Measurements from ENCODE around the gene RBM26. TPM values are rescaled to one million over a fixed set of nuclear protein-coding genes. Genes with fewer than 3 reads are reported as not detected.

Gene RBM26, protein sequence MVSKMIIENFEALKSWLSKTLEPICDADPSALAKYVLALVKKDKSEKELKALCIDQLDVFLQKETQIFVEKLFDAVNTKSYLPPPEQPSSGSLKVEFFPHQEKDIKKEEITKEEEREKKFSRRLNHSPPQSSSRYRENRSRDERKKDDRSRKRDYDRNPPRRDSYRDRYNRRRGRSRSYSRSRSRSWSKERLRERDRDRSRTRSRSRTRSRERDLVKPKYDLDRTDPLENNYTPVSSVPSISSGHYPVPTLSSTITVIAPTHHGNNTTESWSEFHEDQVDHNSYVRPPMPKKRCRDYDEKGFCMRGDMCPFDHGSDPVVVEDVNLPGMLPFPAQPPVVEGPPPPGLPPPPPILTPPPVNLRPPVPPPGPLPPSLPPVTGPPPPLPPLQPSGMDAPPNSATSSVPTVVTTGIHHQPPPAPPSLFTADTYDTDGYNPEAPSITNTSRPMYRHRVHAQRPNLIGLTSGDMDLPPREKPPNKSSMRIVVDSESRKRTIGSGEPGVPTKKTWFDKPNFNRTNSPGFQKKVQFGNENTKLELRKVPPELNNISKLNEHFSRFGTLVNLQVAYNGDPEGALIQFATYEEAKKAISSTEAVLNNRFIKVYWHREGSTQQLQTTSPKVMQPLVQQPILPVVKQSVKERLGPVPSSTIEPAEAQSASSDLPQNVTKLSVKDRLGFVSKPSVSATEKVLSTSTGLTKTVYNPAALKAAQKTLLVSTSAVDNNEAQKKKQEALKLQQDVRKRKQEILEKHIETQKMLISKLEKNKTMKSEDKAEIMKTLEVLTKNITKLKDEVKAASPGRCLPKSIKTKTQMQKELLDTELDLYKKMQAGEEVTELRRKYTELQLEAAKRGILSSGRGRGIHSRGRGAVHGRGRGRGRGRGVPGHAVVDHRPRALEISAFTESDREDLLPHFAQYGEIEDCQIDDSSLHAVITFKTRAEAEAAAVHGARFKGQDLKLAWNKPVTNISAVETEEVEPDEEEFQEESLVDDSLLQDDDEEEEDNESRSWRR
- 26.9 and 27.6 TPM in 2 replicates for total RNA-seq (2014; rRNA removed; shearing (Covaris generic))

DNA sequence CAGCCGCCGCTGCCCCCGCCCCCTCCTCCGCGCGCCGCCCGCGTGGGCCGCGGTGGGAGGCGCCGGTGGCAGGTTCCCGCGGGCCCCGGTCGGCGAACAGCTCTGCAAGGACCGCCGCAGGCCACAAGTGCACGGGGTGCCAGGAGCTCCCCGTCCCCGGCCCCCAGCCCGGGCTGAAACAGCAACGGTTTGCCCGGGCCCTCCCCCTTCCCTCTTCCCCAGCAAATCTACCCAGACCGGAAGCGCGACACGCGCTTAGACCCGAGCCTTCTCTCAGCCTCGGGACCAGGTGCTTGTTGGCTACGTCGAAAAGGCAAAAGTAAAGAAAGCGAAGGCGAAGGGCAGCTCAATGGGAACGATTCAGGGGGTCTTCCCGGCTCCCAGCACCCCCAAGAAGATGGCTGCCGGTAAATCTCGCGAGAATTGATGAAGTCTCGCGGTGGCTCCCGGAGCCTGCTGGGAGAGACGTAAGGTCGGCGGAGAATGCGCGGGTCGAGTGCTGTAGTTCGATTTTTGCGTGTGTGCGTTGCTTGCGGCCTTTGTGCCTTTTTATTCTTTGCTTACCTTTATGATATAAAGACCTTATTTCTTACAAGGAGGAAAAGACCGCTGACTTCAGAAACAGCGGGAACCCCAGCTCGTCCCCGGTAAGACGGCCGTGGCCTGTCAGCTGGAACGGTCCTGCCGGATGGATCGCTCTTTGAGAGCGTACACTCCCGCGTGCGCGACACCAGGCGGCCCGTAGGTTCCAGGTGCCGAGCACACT, at the start of gene RBM26:
Gene RBM26 (minus strand): TSS at position 425 of the 766 bp plus-strand sequence. CDS start 481 bp downstream, outside the sequence.
- peak; percentile 83 for DNase-seq (ENCODE audit: low spot score)

DNA sequence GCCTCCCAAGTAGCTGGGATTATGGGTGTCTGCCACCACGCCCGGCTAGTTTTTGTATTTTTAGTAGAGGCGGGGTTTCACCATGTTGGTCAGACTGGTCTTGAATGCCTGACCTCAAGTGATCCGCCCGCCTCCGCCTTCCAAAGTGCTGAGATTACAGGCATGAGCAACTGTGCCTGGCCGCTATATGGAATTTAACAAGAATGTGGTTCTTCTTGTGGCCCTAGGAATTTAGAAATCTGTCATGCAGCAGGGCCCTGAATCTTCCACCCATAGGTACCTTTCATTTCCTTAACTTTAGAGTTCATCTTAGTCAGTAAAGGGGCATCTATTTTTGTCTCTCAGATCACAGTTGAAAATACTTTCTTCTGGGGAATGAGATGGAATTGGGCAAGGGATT, 49.3 kb upstream of the RBM26 start:
- peak; percentile 16 for DNase-seq (ENCODE audit: low spot score)

DNA sequence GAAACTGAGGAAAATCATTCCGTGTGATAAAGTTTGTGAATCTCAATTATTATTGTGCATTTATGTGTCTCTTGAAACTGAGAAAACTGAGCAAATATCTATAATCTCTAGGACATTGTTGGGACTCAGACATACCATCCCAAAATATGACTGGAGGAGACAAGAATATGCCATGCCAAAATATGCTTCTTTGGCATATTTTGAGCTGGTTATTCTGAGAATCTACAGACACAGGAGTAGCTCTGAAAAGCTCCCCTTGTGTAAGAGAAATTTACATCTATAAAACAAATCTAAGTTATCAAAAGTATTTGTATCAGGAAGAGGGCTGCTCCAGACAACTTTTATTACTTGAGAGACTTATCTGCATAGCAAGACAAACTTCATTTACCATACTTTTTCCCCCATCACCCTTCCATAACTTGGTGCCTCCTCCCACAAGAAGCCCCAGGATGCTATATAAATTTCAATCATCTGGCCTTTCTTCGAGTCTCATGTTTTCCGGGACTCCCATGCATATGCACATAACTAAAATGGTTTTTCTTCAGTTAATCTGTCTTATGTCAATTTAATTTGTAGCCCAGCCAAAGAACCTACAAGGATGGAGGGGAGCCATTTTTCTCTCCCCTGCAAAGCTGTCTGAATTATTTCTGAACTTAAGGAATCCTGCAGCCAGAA, 46.3 kb upstream of the RBM26 start:
- no peak for DNase-seq (ENCODE audit: low spot score)

DNA sequence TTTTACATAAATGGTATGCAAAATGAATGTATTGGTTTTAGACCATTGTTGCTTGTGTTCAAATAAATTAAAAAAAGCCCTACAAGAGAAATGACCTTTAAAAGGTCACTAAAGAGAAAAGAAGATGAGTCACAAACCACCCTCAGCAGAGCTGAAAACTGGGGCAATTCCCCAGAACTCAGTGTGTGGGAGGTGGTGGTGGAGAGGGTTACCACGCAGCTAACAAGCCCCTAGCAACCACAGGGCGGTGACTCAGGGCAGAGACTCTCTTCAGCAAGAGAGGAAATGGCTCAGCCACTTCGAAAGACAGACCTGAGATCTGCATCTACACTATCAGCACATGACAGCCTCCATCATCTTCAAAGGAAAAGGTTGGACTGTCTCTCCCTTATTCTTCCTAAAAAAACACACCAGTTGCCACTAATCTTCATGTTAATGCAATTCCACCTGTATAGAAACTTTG, 45.5 kb upstream of the RBM26 start:
- DNase-seq (ENCODE audit: low spot score): peak; percentile 67

DNA sequence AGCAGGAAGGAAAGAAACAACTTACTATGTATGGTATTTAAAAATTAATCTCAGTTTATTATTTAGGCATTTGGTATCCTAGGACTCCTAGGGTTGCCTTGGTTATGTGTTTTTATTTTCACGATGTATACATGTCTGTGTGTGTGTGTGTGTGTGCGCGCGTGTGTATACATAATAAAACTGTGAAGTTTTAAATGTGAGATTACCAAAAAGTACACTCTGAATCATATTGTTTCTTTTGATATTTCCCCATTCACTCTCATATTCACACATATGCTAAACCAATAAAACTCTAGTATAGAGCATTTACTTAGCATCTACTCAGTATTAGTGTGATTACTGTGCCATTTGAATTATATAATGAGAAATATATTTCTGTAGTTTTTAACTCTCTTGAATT, 44.1 kb upstream of the RBM26 start:
- DNase-seq (ENCODE audit: low spot score): no peak

DNA sequence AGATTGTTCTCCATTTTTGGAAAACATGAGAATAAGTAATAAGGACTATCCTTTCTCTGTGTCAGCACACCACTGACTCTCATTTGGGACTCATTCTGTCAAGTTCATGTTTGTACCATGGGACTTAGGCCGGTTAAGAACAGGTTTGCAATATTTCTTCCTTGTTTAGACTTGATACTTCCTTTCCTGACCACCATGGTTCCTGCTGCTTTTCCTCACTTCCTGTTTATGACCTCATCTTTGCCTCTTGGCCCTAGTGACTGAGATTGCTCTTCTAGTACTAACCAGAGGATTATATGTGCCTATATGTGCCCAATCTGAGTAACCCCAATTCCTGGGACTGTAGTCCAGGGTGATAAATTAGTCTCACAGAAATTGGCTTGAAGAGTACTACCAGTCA, 42.4 kb upstream of the RBM26 start:
- DNase-seq (ENCODE audit: low spot score): peak; percentile 12

DNA sequence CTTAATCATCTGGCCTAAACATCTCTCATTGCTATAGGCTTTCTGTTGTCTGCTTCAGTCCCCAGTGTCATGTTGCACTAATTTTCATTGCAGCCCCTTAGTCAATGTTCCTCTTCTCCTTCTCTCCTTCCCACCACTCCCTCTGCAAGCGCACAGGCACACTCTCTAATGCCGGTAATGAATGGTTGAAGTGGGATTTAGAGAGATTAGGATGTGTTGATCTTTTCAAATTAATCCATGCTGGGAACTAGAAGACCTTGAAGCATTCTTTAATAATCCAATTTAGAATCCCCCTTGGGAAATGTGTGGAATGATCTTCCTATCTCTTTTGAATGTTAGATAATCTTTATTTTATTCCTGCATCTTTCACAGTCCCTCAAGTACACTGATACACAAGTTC, 41.7 kb upstream of the RBM26 start:
- DNase-seq (ENCODE audit: low spot score): no peak

DNA sequence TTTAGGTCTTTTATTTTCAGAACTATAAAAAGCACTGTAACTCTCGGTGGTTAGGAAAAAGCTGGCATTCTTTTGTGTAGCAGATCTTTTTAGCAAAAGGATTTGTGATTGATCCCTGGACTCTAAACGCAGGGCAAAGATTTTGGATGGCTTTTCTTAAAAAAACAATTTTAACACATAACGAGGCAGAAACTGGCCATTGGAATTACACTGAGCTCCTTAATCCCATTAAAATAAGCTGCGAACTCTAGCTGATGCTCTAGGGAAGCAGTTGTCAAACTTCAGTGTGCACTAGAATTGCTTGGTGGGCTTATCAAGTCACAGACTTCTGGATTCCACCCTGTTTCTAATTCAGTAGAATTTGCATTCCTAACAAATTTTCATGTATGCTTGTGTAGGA, 41.1 kb upstream of the RBM26 start:
- DNase-seq (ENCODE audit: low spot score): no peak

DNA sequence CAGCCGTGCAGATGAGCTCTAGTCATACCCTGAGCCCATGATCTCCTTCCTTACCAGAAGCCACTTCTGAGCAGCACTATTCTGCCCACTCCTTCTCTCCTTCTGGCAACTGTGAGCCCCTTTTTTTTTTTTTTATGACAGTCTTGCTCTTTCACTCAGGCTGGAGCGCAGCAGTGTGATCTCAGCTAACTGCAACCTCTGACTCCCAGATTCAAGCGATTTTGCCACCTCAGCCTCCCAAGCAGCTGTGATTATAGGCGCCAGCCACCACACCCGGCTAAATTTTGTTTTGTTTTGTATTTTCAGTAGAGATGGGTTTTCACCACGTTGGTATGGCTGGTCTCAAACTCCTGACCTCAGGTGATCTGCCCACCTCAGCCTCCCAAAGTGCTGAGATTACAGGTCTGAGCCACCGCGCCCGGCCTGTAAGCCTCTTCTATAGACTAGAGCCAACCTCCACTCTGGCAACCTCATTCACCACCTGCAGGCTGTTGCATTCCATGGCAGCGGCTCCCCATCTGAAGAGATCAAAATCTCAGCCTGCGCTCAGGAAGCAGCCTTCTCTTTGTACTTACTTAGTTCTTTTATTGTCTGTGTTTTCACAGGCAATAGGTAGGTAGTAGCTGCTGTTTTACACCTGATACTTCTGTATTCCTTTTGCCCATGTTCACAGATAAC, 40.1 kb upstream of the RBM26 start:
- no peak for DNase-seq (ENCODE audit: low spot score)

DNA sequence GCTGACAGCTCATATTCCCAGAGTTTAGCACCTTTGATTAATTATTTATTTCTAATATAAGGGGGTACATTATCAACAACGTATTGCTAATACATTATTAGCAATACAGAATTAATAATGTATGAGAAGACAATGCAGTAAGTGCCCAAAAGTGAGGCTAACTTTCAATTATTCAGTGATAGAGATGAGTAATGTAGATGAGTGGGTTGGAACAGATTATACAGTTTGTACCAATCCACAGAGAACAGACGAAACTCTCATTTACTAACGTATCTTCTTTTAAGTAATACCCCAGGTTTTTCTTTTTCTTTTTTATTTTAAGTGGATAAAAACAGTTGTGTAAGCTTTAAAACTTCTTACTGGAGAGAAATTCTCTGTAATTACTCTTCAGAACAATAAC, 36.7 kb upstream of the RBM26 start:
- no peak for DNase-seq (ENCODE audit: low spot score)

DNA sequence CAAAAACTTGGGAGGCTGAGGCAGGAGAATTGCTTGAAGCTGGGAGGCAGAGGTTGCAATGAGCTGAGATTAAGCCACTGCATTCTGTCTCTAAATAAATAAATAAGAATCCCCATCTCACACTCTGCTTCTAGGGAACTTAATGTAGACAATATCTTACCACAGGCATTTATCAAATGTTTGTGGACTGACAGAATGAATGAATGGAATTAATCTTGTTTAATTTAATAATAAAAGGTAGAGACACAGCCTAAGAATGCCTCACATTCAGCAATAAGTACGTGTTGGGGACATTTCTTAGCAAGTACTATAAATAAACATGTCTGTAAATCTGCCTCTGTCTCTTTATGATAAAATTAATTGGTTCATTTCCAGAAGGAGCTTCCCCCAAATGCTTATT, 36.2 kb upstream of the RBM26 start:
- no peak for DNase-seq (ENCODE audit: low spot score)

DNA sequence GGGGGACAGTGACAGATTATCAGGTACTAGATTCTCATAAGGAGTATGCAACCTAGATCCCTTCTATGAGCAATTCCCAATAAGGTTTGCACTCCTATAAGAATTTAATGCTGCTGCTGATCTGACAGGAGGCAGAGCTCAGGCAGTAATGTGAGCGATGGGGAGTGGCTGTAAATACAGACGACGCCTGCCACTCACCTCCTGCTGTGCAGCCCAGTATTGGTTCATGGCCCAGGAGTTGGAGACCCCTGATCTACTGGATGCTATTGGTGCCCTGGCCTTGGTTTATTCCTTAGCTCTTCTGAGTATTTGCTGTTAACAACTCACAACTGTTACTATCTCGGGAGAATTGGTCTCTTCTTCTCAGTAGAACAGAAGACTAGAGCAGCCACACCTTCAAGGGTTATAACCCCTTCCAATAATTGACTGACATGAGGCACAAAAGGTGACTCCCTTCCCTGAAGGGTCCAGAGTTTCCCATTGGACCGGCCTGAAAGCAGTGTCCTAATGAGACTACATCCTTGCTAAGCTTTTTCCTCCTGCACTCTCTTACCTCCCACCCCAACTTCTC, 35.0 kb upstream of the RBM26 start:
- no peak for DNase-seq (ENCODE audit: low spot score)

DNA sequence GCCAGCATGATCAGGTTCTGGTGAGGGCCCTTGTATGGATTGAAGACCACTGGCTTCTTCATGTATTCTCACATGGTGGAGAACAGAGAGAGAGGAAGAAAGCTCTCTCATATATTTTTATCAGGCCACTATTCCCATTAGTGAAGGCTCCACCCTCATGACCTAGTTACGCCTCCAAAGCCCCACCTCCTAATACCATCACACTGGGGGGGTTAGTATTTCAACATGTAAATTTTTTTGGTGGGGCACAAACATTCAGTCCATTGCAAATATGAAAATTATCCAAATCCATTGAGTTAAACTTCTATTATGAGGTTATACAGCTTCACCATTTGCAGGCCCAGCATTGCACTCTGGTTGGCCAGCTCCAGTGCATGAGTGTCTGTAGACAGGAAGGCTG, 33.2 kb upstream of the RBM26 start:
- DNase-seq (ENCODE audit: low spot score): no peak

DNA sequence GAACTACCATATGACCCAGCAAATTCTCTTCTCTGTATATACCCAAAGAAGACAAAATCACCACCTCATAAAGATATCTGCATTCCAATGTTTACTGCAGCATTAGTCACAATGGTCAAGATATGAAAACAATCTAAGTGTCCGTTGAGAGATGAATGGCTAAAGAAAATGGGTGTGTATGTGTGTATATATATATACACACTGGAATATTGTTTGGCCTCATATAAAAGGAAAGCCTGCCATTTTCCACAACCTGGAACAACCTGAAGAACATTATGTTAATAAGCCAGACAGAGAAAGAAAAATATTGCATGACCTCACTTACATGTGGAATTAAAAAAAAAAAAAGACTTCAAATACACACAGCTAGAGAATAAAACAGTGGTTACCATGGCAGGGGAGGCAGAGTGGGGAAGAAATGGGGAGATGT, 29.5 kb upstream of the RBM26 start:
- peak; percentile 82 for DNase-seq (ENCODE audit: low spot score)

DNA sequence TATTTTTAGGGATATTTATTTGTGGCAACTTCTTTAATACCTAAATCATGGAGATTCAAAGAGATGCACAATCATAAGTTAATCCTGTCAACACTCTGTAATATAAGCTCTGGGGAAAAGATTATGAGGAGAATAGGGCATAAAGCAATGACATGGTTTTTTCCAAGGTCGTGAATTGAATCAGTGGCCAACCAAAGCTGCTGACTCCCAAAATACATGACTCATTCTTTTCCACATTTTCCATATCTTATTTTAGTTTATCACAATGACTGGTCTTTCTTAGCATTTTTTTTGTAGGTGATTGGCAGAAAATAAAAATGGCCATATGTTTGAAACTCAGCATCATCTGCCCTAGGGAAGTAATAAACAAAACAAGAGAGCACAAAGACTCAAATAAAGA, 28.5 kb upstream of the RBM26 start:
- DNase-seq (ENCODE audit: low spot score): peak; percentile 52

DNA sequence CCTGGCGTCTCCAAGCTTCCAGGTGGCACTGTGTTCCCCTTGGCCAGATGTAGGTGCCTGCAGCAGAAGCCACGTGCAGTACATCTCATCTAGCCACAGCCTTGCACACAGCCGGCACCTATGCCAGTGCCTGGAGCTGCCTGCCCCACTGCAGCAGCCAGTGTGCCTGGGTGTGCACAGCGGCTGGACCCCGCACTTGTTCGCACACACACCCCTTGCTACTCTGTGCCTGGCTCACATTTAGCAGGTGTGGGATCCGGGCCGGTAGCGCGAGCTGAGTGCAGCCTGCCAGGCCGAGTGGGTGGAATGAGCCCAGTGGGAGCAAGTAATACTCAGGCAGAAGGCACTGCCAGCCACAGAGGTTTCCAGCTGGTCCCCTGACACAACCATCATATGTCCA, 26.9 kb upstream of the RBM26 start:
- no peak for DNase-seq (ENCODE audit: low spot score)

DNA sequence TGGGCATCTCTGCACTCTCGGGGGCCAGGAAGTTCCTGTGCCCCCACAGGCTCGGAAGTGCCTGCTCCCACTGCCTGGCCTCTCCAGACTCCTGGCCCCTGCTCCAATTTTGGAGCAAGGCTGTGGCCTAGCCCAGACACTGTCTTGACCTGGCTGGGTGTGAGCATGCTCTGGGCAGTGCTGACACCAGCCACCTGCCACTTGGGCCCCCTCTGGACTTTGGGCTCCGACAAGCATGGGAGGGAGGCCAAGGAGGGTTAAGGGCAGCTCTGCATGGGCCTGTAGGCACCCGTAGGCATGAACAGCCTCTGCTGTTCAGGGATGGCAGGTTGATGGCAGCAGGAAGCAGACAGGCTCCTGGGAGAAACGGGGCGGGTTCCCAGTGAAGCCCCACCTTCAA, 26.0 kb upstream of the RBM26 start:
- no peak for DNase-seq (ENCODE audit: low spot score)

DNA sequence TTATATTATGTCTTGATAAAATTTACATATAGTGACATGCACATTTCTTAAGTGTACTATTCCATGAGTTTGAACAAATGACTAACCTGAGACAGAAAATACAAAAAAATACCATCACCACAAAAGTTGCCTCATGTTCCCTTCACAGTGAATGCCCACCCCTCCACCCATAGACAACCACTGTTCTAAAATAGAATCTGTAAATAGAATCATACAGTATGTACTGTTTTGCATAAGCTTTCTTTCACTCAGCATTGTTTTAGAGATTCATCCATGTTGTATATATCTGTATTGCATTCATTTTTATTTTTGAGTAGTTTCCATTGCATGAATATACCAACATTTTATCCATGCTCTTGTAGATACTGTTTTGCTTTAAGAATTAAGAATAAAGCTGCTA, 23.3 kb upstream of the RBM26 start:
- no peak for DNase-seq (ENCODE audit: low spot score)

DNA sequence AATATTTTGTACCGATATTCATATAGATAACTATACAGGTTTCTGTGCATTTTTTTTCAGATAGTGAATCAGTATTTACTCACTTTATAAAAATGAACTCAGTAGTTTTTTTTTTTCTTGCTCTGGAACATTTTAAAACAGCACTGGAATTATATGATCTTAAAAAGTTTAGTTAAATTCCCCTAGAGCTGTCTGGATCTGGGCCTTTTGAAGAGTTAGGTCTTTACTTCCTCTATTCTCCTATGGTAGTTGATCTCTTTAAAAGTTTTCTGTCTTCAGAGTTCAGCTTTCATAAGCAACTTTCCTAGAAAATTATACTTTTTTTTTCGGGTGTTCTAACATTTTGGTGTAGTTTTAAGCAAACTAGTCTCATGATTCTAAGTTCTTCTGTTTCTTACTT, 21.8 kb upstream of the RBM26 start:
- no peak for DNase-seq (ENCODE audit: low spot score)

DNA sequence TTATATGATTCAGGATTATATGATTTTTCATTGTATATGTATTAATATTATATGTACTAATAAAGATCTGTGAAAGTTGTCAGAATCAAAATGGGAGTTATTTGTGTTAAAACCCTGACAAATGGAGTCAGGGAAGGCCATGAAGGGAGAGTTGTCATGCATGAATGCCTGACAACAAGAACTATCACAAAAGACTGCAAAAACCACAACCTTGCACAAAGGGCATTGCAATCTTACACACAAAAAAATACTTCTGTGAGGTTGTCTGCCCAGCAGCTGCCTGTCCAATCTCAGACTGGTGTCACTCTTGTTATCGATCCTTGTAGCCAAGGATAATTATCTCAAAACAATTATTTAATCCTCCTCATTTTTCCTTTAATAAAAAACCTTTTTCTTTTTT, 21.2 kb upstream of the RBM26 start:
- no peak for DNase-seq (ENCODE audit: low spot score)
